ENCODE results near the gene PNMA8B. TPM values are rescaled to one million over a fixed set of nuclear protein-coding genes. Genes with fewer than 3 reads are reported as not detected.

Gene PNMA8B
- total RNA-seq, 4 donors from 2014 or later = 1.8 to 3.2 (median 2.8) TPM

- no peaks in the 10 kb centered on the region for H3K27me3 ChIP-seq
- H3K9me3 ChIP-seq = no peaks in the 10 kb centered on the region
- WGBS = 64% methylated on average over 2 of the region's 2 CpGs
- no peaks in the 10 kb centered on the region for H3K36me3 ChIP-seq
- no peak overlapping the region for H3K27ac ChIP-seq
- H3K4me1 ChIP-seq = peaks cover 3% of the 10 kb centered on the region
- no peak for TF ChIP-seq EP300 (IDR thresholded peaks at IDR 0.05)
- no peak for TF ChIP-seq POLR2AphosphoS5 (IDR thresholded peaks at IDR 0.05)
- TF ChIP-seq POLR2A (IDR thresholded peaks at IDR 0.05) = no peak
- TF ChIP-seq, protein P1, sequence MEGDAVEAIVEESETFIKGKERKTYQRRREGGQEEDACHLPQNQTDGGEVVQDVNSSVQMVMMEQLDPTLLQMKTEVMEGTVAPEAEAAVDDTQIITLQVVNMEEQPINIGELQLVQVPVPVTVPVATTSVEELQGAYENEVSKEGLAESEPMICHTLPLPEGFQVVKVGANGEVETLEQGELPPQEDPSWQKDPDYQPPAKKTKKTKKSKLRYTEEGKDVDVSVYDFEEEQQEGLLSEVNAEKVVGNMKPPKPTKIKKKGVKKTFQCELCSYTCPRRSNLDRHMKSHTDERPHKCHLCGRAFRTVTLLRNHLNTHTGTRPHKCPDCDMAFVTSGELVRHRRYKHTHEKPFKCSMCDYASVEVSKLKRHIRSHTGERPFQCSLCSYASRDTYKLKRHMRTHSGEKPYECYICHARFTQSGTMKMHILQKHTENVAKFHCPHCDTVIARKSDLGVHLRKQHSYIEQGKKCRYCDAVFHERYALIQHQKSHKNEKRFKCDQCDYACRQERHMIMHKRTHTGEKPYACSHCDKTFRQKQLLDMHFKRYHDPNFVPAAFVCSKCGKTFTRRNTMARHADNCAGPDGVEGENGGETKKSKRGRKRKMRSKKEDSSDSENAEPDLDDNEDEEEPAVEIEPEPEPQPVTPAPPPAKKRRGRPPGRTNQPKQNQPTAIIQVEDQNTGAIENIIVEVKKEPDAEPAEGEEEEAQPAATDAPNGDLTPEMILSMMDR (IDR thresholded peaks at IDR 0.05) = no peak
- no peak for DNase-seq (ENCODE audit: low spot score in 2 of 2)
- no peak overlapping the region for H3K4me3 ChIP-seq
These were observed 35.6 kb downstream of the PNMA8B start for GRCh38 chr19:46460055-46460454.

- no peaks in the 10 kb centered on the region for H3K36me3 ChIP-seq
- H3K9me3 ChIP-seq = no peaks in the 10 kb centered on the region
- no peak for DNase-seq (ENCODE audit: low spot score in 2 of 2)
- H3K27me3 ChIP-seq = no peaks in the 10 kb centered on the region
- H3K4me1 ChIP-seq = peaks cover 8% of the 10 kb centered on the region
- TF ChIP-seq, protein P1 (IDR thresholded peaks at IDR 0.05) = no peak
- no peak for TF ChIP-seq POLR2A (IDR thresholded peaks at IDR 0.05)
- no peak for TF ChIP-seq EP300 (IDR thresholded peaks at IDR 0.05)
- TF ChIP-seq POLR2AphosphoS5 (IDR thresholded peaks at IDR 0.05) = no peak
- no peak overlapping the region for H3K4me3 ChIP-seq
- no peak overlapping the region for H3K27ac ChIP-seq
- 87% methylated on average over 5 of the region's 5 CpGs for WGBS
These were observed 38.7 kb downstream of the PNMA8B start for GRCh38 chr19:46456930-46457329.

DNA sequence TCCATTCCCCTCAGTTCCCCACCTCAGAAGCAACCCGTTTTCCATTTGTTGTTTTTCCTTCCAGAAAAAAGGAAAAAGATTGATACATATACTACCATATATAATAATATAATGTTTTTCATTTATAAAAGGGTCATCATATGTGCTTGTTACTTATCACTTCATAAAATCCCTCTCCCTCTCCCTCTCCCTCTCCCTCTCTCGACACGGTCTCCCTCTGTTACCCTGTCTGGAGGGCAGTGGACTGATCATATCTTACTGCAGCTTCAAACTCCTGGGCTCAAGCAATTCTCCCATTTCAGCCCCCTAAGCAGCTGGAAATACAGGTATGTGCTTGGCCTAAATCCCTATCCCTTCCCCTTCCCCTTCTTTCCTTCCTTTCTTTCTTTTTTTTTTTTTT is 41.4 kb downstream of the PNMA8B start:
- Histone ChIP-seq H3K27me3 (no peaks in the 10 kb centered on the region), H3K36me3 (no peaks in the 10 kb centered on the region), H3K4me3 (no peak overlapping the region), H3K9me3 (no peaks in the 10 kb centered on the region), H3K4me1 (peaks cover 12% of the 10 kb centered on the region), H3K27ac (no peak overlapping the region)
- 51% methylated on average over 3 of the region's 3 CpGs for WGBS
- TF ChIP-seq, protein P1 (IDR thresholded peaks at IDR 0.05) = no peak
- TF ChIP-seq POLR2AphosphoS5 (IDR thresholded peaks at IDR 0.05) (no peak), POLR2A (IDR thresholded peaks at IDR 0.05) (no peak), EP300 (IDR thresholded peaks at IDR 0.05) (no peak)
- no peak for DNase-seq (ENCODE audit: low spot score in 2 of 2)

- TF ChIP-seq POLR2A (IDR thresholded peaks at IDR 0.05) = no peak
- TF ChIP-seq, protein P1 (IDR thresholded peaks at IDR 0.05) = no peak
- TF ChIP-seq EP300 (IDR thresholded peaks at IDR 0.05) = no peak
- H3K27me3 ChIP-seq = no peaks in the 10 kb centered on the region
- H3K36me3 ChIP-seq = no peaks in the 10 kb centered on the region
- H3K9me3 ChIP-seq = no peaks in the 10 kb centered on the region
- WGBS = 60% methylated on average over 6 of the region's 6 CpGs
- no peak overlapping the region for H3K27ac ChIP-seq
- DNase-seq (ENCODE audit: low spot score in 2 of 2) = no peak
- peaks cover 12% of the 10 kb centered on the region for H3K4me1 ChIP-seq
- no peak overlapping the region for H3K4me3 ChIP-seq
These were observed 42.0 kb downstream of the PNMA8B start for GRCh38 chr19:46453661-46454060.

DNA sequence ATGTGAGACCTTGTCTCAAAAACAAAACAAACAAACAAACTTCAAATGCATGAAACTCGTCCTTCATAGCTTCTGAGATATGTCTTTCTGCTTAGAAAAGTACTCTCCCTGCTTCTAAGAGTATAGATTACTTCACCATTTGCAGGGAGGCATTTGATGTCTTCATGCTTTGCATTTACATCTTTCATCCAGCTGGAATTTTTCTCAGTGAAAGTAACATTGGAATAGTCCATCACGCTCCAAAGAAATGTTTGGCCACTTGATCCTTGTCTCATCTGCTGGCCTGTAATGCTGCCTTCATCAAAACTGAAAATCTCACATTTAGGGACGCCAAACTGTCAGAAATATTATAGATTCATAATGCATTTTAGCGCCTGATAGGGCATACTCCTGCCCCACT is 43.5 kb downstream of the PNMA8B start:
- WGBS = 43% methylated on average over 4 of the region's 4 CpGs
- H3K9me3 ChIP-seq = no peaks in the 10 kb centered on the region
- no peak overlapping the region for H3K4me3 ChIP-seq
- TF ChIP-seq, protein P1 (IDR thresholded peaks at IDR 0.05) = no peak
- TF ChIP-seq POLR2AphosphoS5 (IDR thresholded peaks at IDR 0.05) = no peak
- TF ChIP-seq EP300 (IDR thresholded peaks at IDR 0.05) = no peak
- TF ChIP-seq POLR2A (IDR thresholded peaks at IDR 0.05) = no peak
- H3K27me3 ChIP-seq = no peaks in the 10 kb centered on the region
- H3K4me1 ChIP-seq = peaks cover 12% of the 10 kb centered on the region
- H3K36me3 ChIP-seq = no peaks in the 10 kb centered on the region
- H3K27ac ChIP-seq = no peak overlapping the region
- no peak for DNase-seq (ENCODE audit: low spot score in 2 of 2)
